Sciatic nerve (tissue), 2 donors: ENCODE data around the gene RNASEH2B. TPM values are rescaled to one million over a fixed set of nuclear protein-coding genes. Genes with fewer than 3 reads are reported as not detected.

ENCODE experiments used
- ATAC-seq: fragments of 200-7000 bp; cut with Tn5 transposase; one replicate; pipeline ENCODE4 v1.9.1; 2020; ENCODE audit warnings: mild to moderate bottlenecking, moderate library complexity
- DNase-seq: peaks from one replicate; pipeline ENCODE4 v3.0.0-alpha.2; 2020; ENCODE audit warnings: low spot score
- intact Hi-C: fragments of 100-400 bp; cut with DNase I; formaldehyde crosslinking; loops from one replicate; pipeline ENCODE4 v1.14.2; 2022
- total RNA-seq: library from RNA; stranded (reverse); fragmentation: NEBNext Ultra II Directional; extraction: Animal tissue kit (Norgen Biotek cat#: 25700); gene quantifications from one replicate; pipeline ENCODE4 v1.2.1, GENCODE V29; 2021
- donor health status: DM: no; HTN: no; CAD: no.
- donor health status: DM: no; HTN: no; CAD: no.

RNASEH2B gene
- total RNA-seq, 1 donor from 2014 or later, result 45.7 TPM

DNA sequence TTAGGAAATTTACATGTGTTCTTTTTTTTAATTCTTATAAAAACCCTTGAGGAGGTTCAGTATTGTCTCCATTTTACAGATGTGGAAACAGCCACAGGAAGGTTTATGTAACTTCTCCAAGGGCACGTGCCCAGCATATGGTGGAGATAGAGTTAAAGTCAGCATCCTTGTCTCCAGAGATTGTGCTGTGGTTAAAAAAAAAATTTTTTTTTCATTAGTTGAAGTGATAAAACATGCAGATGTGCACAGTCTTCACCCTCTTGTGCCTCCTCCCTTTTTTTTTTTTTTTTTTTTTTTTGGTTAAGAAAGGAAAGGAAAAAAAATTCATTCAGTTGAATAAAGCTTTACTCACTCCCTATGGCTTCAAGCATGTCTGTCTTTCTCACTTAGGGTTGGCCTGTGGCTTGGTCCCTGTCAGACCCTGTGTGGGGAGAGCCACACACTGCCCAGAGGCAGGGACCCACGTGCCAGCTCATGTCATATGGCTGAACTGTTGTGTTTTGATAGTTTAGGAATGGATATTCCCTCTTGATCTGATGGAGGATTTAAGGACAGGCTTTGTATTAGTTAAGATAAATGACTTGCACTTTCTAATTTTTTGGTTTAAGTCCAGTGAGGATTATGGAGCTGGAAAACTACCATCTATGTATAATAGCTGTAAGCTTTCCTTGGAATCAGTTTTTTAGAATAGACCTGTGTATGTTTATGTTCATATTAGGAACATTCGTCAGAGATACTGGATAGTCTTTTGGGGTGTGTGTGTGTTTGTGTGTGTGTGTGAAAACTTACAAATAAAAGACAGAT lies 19.3 kb downstream of the RNASEH2B start:
- peak; percentile 55 for ATAC-seq
- intact Hi-C loops, result no loop called here

DNA sequence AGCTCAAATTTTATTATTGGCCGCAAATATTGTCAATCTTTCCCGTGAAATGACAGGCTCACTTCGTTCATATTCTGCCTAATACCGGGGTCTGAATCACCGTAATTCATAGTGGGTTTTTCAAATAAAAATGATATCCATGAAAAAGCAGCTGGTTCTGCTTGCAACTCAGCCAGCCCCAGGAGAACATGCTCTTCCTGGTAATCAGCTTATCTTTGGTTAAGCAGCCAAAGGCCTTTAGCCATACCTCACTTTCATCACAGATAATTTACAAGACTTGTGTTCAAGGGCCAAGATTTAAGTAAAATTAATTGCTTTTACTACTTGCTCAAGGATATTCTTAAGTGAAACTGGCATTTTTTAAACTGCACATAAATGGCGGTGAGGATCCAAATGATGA lies 22.5 kb downstream of the RNASEH2B start:
- intact Hi-C loops, result no loop called here
- DNase-seq (no peak), ATAC-seq (no peak)

More for the DNA sequence above, 19.3 kb downstream of the RNASEH2B start:
- DNase-seq, result no peak

DNA sequence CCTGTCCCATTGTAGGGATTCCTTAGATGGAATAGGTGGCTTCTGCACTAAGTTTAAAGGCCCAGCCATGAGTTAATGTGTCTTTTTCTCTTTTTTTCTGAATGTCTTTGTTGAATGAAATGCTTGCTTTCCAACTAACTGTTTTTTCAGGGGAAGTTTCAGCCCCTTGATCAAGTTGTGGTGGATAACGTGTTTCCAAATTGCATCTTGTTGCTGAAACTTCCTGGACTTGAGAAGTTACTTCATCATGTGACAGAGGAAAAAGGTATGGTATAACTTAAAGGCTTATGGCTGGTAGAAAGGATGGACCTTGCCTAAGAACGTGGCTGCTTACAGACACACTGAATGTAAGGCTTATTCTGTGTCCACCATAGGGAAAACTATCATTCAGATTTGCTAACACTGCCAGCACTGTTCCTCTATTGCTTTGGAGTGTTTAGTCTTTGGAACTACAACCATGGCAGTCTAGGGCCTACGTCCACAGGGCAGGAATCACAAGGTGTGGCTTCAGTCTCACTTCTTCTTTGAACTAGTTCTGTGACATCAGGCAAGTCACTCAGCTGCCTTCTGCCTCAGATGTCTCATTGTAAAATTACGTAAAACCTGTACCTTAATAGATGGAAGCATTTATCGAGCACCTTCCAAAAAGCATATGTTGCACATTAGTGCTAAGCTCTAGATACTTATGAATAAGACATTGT lies 25.3 kb downstream of the RNASEH2B start:
- intact Hi-C loops, result no loop called here
- ATAC-seq, result no peak
- DNase-seq, result no peak

DNA sequence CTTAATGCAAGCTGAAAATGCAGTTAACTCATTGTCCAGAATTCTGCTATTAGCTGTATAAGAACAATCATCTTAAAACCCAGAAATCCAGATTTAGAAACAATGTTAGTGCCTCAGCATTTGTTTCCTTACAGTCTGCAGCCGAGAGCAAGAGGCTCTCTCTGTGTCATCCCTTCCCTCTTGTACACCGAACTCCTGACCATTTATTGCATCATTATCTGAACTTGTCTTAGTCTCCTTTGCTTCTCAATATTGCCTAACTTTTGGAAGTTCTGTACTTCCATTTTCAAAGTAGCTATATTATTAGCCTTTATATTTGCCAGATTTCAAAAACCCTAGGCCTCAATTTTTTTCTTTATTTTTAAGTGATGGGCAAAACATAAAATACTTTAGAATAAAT lies 27.1 kb downstream of the RNASEH2B start:
- DNase-seq (no peak), ATAC-seq (peak; percentile 78)
- intact Hi-C loops, result no loop called here

DNA sequence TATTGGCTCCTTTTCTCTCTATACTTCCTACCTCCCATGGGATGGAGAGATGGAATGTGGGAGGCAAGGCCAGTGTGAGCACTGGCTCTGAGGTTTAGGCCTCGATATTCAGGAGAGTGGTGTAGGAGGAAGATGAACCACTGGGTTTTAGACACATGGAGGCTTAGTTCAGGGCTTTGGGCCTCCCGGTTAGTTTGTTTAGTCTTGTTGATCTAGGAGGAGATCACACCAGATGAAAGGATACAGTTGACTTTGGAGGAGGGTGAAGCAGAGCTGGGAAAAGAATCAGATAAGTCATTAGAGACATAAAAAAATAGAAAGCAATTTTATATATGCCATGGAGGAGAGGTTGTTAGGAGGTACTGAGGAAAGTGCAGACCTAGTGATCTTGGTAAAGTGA lies 30.9 kb downstream of the RNASEH2B start:
- intact Hi-C loops, result no loop called here
- DNase-seq (no peak), ATAC-seq (no peak)

DNA sequence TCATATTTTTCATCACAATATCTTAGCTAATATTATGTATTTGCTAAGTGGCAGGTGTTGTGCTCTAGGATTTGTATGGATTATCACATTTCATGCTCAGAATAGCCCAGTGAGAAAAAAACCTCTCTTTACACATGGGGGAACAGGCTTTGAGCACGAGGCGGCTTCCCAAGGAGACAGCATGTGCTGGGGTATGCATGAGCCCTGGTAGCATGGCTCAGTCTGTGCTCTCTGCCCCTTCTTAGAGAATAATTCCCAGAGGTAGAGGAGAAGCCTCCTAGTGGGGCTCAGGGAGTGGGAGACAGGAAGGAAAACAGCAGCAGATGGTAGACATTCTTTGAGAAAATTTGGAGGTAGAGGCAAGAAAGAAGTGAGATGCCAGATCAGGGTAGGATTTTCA lies 31.6 kb downstream of the RNASEH2B start:
- intact Hi-C loops, result no loop called here
- DNase-seq (no peak), ATAC-seq (no peak)

DNA sequence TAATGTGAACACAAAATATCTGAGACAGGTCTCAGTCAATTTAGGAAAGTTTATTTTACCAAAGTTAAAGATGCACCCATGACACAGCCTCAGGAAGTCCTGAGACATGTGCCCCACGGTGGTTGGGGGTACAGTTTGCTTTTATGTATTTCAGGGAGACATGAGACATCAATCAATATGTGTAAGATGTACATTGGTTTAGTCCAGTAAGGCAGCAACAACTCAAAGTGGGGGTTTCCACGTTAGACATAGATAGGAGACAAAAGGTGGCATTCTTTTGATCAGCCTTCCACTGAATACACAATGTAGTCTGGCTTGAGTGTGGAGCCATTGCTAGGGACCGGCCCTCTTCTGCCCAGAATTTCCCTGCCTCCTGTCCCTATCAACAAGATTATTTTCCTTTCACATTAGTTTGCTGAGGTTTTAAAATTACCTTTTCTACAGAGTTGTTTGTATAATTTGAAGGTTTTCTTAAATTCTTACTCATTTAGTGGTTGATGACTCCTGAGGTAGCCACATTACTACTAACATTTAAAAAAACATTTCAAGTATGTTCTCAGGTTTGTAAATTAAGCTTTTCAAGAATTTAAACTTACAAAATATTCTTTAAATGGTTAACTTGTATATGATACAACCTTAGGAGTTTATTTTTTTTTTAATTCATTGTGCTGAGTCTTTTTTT lies 33.2 kb downstream of the RNASEH2B start:
- DNase-seq (no peak), ATAC-seq (no peak)
- intact Hi-C loops, result no loop called here

DNA sequence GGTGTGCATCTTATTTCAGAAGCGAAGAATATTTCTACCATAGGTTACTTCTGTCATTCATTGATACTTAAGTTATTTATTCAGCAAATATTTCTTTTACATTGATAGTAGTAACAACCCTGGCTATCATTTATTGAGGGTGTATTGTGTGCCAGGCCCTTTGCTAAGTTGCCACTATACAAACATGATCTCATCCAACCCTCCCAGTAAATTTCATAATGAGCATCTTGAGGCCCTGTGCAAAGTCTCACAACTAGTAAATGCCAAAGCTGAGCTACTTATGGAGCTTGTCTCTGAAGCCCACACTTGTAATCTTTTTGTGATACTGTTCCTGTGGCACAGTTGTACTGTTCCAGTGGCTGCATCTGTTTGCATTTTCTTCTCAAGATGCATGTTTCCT lies 36.1 kb downstream of the RNASEH2B start:
- ATAC-seq (no peak), DNase-seq (no peak)
- intact Hi-C loops, result no loop called here

DNA sequence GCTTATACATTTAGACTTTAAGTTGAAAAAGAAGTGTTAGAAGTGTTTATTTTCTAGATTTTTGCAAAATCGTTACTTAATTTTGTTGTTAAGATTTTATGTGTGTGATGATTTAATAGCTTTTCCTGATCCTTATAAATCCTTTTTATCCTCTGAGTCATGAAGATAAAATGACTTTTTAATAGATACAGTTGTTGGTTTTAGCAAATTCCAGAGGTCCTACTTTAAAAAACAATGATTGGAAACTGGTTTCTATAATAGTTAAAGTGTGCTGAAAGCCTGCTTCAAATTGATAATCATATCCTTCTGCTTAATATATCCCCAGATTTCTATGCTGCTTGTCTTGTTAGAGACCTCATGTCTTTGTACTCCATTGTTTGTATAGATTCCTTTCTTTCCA lies 39.0 kb downstream of the RNASEH2B start:
- DNase-seq (no peak), ATAC-seq (no peak)
- intact Hi-C loops, result no loop called here

DNA sequence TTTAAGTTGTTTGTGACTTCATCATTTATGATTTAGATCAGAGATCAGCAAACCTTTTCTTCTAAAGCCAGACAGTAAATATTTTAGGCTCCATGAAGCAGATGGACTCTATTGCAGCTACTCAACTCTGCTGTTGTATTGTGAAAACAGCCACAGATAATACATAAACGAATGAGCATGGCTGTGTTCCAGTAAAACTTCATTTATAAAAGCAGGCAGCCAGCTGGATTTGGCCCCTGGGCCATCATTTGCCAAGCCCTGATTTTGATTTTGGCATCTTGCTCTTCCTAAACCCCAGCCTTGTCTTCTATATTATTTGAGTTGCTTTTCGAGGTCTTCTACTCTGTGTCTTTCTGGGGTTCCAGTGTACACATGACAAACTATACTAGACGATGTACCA lies 41.3 kb downstream of the RNASEH2B start:
- ATAC-seq (peak; percentile 61), DNase-seq (no peak)
- intact Hi-C loops, result no loop called here

DNA sequence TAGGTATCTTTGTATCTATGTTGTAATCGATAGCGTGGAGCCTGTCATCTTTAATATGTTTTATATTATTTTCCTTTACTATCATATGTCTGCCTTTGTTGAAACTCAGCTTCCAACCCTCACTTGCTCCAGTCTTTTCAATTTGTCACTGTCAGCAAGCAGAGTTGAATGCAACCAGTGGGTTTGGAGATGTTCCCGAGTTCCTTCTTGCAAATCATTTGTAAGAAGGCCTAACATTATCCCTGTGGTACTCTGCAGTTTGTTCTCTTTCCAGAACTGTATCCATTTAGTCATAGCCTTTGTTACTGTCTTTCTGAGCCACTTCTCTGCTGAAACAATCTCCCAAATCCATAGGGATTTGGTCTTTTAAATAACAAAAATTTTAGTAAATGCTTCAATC lies 41.8 kb downstream of the RNASEH2B start:
- no peak for DNase-seq
- peak; percentile 83 for ATAC-seq
- intact Hi-C loops, result no loop called here

DNA sequence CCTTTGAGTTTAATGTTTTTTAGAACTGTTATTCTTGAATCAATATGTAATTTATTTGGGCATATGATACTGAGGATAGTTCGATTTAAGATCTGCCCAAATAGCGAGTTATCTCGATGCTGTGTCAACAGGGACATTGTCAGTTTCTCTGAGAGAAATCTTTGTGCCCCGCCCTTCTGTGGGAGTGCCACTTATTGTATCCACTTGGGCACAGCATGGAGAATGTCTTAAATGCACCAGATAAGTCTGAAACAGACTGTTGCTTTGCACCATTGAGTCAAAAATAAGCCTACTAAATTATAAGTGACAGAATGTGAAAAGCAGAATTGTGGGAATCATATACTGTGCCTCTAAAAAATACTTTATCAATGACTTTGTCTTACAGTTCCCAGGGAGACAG lies 45.6 kb downstream of the RNASEH2B start:
- DNase-seq, result no peak
- intact Hi-C loops, result no loop called here
- ATAC-seq, result no peak

DNA sequence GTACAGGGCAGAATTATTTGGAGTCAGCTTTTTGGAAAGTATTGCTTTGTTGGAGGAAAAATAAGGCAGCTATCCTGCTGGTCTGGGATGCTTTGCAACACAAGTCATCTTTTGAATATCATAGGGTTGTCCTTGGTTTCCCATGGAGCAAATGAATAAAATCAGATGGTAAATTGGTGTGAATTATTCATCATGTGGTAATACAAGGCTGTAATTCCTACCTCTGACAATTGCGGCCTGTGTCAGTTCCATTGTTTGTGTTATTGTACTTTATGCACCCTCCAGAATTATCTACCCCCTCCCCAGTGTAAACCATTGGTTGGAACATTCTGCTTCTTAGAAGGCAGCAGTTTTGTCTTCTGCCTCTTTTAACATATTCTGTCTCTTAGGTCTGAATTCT lies 46.2 kb downstream of the RNASEH2B start:
- no peak for ATAC-seq
- DNase-seq, result no peak
- intact Hi-C loops, result no loop called here

DNA sequence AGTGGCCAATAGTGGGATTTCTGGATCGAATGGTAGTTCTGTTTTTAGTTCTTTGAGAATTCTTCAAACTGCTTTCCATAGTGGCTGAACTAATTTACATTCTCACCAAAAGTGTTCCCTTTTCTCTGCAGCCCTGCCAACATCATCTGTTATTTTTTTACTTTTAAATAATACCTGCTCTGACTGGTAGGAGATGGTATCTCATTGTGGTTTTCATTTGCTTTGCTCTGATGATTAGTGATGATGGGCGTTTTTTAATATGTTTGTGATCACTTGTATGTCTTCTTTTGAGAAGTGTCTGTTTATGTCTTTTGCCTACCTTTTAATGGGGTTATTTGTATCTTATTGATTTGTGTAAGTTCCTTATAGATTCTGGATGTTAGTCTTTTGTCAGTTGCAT lies 48.0 kb downstream of the RNASEH2B start:
- intact Hi-C loops, result no loop called here
- ATAC-seq (no peak), DNase-seq (no peak)

DNA sequence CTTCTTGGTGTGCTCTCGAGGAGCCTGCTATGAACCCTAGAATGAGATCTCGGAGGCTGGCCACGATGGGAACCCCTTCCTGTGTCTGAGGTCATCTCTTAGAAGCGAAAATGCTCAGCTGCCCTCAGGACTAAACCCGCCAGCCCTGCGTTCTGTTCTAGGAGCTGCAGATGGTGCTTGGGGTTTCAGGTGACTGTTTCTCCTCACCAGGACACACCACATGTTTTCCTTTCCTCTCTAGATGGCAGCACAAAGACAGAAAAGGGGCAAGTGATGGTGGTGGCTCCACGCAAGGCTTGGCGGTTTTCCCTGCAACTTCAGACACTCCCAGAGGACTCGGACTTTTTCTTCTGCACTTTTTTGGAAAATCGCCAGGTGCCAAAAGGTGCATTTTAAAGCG lies 60.1 kb downstream of the RNASEH2B start:
- intact Hi-C loops, result no loop called here
- ATAC-seq, result no peak
- DNase-seq, result no peak

DNA sequence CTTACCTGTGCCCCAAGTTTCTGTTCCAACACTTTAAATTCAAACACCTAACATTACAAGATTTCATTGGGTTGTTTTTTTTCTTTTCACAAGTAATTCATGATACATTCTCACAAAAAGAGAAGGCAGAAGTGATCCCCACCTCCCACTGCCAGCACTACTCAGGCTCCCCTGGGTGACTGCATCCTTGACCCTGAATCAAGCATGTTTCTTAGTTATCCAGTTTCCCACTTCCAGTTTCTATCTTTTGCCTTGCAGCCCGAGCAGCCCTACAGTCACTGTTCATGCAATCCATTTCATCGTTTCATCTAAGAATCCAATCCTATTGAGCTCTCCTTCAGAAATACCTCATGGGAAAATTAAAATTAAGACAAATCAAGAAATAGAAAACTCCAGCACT lies 61.4 kb downstream of the RNASEH2B start:
- no peak for ATAC-seq

DNA sequence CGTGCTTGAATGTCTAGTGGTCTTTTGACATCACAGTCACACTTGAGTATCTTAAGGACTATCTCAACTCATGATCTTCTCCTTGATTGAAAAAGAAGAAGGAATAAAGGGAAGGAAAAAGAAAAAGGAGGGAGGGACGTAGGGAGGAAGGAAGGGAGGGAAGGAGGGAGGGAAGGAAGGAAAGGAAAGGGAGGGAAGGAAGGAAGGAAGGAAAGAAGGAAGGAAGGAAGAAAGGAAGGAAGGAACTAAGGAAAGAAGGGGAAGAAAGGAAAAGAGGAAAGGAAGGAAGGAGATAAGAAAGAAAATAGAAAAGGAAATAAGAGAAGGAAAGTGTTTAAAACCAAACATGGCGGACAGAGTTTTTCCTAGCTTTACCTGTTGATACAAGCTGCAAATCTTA lies 64.7 kb downstream of the RNASEH2B start:
- intact Hi-C loops, result no loop called here
- no peak for ATAC-seq
- no peak for DNase-seq

More for the DNA sequence above, 61.4 kb downstream of the RNASEH2B start:
- no peak for DNase-seq
- intact Hi-C loops, result no loop called here

DNA sequence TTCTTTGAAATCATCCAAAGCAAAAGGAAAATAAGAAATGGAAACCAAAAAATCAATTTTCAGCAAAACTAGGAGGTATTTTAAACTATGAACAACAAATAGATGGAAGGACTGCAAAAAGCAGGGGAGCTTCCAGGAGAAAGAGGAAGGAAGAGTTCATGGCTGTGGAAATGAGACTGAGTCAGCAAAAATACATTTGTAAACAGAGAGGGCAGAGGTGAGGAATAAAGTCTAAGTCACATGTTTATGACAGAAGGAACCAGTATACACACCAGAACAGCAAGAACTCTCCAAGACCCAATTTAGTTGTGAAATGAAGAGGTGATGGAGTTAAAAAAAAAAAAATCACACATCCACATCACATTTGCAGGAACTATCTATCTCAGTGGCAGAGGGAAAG lies 69.6 kb downstream of the RNASEH2B start:
- ATAC-seq, result peak; percentile 50
- no peak for DNase-seq
- intact Hi-C loops, result no loop called here

DNA sequence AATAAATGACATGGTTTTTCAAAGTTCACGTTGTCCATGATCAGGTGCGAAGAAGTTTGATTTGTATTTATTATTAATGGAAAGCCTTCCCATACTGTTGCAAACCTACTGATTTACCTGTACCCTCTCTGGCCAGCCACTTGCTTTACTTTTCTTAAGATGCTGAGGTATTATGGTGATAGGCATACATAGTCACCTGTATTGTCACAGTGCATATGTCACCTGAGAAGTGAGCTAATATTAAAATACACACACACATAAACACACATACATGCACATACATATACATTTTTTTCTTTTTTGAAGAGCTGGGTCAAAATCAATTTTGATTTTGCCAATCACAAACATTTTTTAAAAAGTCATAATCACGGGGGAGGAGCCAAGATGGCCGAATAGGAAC lies 72.1 kb downstream of the RNASEH2B start:
- intact Hi-C loops, result no loop called here
- ATAC-seq (no peak), DNase-seq (no peak)

DNA sequence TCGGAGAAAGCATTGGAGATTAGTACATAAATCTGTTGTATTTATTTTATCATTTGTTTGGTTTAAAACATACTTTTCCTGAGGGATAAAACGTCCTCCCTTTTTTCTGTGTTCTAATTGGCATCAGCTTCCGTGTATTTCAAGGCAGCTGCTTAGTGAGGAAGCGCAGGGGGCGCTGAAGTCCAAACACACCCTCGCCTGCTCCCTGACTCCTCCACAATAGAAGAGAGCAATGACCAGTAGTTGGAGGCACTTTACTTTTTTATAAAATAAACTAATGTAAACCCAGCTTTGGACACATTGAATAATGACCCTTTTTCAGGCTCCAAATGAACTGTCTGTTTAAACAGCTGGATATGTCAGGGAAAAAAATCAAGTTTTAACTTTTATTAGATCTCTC lies 79.9 kb downstream of the RNASEH2B start:
- ATAC-seq (peak; percentile 78), DNase-seq (no peak)
- intact Hi-C loops, result no loop called here
